ENCODE measurements around the gene TRIP12. TPM values are rescaled to one million over a fixed set of nuclear protein-coding genes. Genes with fewer than 3 reads are reported as not detected.

Gene TRIP12
- total and polyA plus RNA-seq, 2 of the 13 experiments (the other 11 are each of a cell fraction or from before 2014, with no cell fraction given), result 72.1 to 153 TPM

DNA sequence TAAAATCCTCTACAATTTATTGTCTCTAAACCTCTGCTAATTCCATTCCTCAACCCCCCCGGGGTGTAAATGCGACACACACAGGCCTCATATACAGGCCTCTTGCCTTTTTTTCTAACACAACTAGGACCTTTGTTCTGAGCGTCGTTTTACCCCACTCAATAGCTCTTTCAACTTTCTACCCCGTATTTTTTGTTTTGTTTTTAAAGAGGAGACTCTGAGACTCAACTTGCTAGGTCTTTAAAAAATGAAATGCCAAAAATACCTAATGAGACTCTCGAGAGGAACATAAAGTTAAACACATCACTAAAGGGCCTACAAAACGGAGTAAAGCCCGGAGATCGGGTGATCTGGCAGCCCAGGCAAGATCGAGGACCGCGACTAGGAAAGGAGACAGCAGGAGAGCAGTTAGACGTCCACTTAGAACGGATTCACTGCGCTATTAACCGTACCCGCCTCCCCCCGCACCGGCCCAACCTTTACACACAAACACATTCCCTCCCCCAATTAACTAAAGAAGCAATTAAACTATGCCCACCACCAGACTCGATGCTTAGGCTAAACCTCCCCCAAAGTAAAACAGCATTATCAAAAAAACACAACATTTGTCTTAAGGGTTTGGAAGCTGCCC is 1.7 kb downstream of the TRIP12 start (continued):
- TF ChIP-seq THAP8 (CRISPR knock-in tag; IDR thresholded peaks at IDR 0.05; ENCODE audit: borderline replicate concordance) (no peak), PPARG (CRISPR knock-in tag; conservative IDR thresholded peaks at IDR 0.05) (0 out of 2 replicates have a peak, but pooled peaks have one; percentile 21), RNF219 (CRISPR knock-in tag; IDR thresholded peaks at IDR 0.05) (0 out of 2 replicates have a peak, but pooled peaks have one; percentile 4), CREM (IDR thresholded peaks at IDR 0.05) (0 out of 2 replicates have a peak, but pooled peaks have one; percentile 9), CREM (CRISPR knock-in tag; IDR thresholded peaks at IDR 0.05) (no peak), ZNF558 (CRISPR knock-in tag; IDR thresholded peaks at IDR 0.05; ENCODE audit: borderline replicate concordance) (no peak), MED13 (CRISPR knock-in tag; IDR thresholded peaks at IDR 0.05) (no peak), RAD51 (IDR thresholded peaks at IDR 0.05; ENCODE audit: borderline replicate concordance) (no peak), AHR (CRISPR knock-in tag; IDR thresholded peaks at IDR 0.05) (0 out of 2 replicates have a peak, but pooled peaks have one; percentile 44), ETV6 (CRISPR knock-in tag; conservative IDR thresholded peaks at IDR 0.05) (0 out of 2 replicates have a peak, but pooled peaks have one; percentile 47), ZNF891 (CRISPR knock-in tag; IDR thresholded peaks at IDR 0.05) (no peak), KMT2A (CRISPR knock-in tag; IDR thresholded peaks at IDR 0.05) (peak; percentile 83), NFE2L2 (IDR thresholded peaks at IDR 0.05; ENCODE audit: low read length) (no peak), SPEN (CRISPR knock-in tag; IDR thresholded peaks at IDR 0.05; ENCODE audit: low read depth) (peak; percentile 29; the same call in 1 of the 2 replicates)
- TF ChIP-seq, protein P1, sequence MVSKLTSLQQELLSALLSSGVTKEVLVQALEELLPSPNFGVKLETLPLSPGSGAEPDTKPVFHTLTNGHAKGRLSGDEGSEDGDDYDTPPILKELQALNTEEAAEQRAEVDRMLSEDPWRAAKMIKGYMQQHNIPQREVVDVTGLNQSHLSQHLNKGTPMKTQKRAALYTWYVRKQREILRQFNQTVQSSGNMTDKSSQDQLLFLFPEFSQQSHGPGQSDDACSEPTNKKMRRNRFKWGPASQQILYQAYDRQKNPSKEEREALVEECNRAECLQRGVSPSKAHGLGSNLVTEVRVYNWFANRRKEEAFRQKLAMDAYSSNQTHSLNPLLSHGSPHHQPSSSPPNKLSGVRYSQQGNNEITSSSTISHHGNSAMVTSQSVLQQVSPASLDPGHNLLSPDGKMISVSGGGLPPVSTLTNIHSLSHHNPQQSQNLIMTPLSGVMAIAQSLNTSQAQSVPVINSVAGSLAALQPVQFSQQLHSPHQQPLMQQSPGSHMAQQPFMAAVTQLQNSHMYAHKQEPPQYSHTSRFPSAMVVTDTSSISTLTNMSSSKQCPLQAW (CRISPR knock-in tag; IDR thresholded peaks at IDR 0.05), result peak; percentile 32; the same call in 1 of the 2 replicates
- TF ChIP-seq, protein P2, sequence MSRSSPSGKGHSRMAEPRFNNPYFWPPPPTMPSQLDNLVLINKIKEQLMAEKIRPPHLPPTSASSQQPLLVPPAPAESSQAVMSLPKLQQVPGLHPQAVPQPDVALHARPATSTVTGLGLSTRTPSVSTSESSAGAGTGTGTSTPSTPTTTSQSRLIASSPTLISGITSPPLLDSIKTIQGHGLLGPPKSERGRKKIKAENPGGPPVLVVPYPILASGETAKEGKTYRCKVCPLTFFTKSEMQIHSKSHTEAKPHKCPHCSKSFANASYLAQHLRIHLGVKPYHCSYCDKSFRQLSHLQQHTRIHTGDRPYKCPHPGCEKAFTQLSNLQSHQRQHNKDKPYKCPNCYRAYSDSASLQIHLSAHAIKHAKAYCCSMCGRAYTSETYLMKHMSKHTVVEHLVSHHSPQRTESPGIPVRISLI (CRISPR knock-in tag; IDR thresholded peaks at IDR 0.05; ENCODE audit: borderline replicate concordance), result peak; percentile 52; the same call in 1 of the 2 replicates
- TF ChIP-seq, protein P3, sequence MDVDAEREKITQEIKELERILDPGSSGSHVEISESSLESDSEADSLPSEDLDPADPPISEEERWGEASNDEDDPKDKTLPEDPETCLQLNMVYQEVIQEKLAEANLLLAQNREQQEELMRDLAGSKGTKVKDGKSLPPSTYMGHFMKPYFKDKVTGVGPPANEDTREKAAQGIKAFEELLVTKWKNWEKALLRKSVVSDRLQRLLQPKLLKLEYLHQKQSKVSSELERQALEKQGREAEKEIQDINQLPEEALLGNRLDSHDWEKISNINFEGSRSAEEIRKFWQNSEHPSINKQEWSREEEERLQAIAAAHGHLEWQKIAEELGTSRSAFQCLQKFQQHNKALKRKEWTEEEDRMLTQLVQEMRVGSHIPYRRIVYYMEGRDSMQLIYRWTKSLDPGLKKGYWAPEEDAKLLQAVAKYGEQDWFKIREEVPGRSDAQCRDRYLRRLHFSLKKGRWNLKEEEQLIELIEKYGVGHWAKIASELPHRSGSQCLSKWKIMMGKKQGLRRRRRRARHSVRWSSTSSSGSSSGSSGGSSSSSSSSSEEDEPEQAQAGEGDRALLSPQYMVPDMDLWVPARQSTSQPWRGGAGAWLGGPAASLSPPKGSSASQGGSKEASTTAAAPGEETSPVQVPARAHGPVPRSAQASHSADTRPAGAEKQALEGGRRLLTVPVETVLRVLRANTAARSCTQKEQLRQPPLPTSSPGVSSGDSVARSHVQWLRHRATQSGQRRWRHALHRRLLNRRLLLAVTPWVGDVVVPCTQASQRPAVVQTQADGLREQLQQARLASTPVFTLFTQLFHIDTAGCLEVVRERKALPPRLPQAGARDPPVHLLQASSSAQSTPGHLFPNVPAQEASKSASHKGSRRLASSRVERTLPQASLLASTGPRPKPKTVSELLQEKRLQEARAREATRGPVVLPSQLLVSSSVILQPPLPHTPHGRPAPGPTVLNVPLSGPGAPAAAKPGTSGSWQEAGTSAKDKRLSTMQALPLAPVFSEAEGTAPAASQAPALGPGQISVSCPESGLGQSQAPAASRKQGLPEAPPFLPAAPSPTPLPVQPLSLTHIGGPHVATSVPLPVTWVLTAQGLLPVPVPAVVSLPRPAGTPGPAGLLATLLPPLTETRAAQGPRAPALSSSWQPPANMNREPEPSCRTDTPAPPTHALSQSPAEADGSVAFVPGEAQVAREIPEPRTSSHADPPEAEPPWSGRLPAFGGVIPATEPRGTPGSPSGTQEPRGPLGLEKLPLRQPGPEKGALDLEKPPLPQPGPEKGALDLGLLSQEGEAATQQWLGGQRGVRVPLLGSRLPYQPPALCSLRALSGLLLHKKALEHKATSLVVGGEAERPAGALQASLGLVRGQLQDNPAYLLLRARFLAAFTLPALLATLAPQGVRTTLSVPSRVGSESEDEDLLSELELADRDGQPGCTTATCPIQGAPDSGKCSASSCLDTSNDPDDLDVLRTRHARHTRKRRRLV (CRISPR knock-in tag; IDR thresholded peaks at IDR 0.05), result peak; percentile 34; the same call in 1 of the 2 replicates
